Neuronal stem cell (in vitro differentiated cells): Measurements from ENCODE around the gene KRT6C.
A peak's percentile ranks its signal among the peaks of the same experiment; 100 is the strongest.

Experiments used
- DNase-seq: peaks from one replicate; pipeline ENCODE4 v3.0.0-alpha.2; 2013; ENCODE audit warnings: low spot score
- H2AFZ ChIP-seq: one replicate; pipeline ENCODE4 v1.6.1; 2013; ENCODE audit warnings: mild to moderate bottlenecking, low read length, inconsistent platforms
- H2AK5ac ChIP-seq: 2 replicates; pipeline ENCODE4 v1.6.1; 2013; ENCODE audit warnings: low read depth, mild to moderate bottlenecking, inconsistent platforms, low read length, moderate library complexity, mixed read lengths
- H2BK120ac ChIP-seq: 2 replicates; pipeline ENCODE4 v1.6.1; 2013; ENCODE audit warnings: low read depth, mild to moderate bottlenecking, inconsistent platforms, low read length, moderate library complexity, mixed read lengths
- H2BK12ac ChIP-seq: one replicate; pipeline ENCODE4 v1.6.1; 2013; ENCODE audit warnings: low read length, inconsistent platforms
- H2BK15ac ChIP-seq: 2 replicates; pipeline ENCODE4 v1.6.1; 2013; ENCODE audit warnings: mild to moderate bottlenecking, low read length, inconsistent platforms, mixed read lengths
- H2BK5ac ChIP-seq: one replicate; pipeline ENCODE4 v1.6.1; 2013; ENCODE audit warnings: inconsistent platforms, mild to moderate bottlenecking, low read length, moderate library complexity
- H3K14ac ChIP-seq: one replicate; pipeline ENCODE4 v1.6.1; 2013; ENCODE audit warnings: low read length, inconsistent platforms
- H3K18ac ChIP-seq: 2 replicates; pipeline ENCODE4 v1.6.1; 2013; ENCODE audit warnings: low read length, inconsistent platforms
- H3K23ac ChIP-seq: 2 replicates; pipeline ENCODE4 v1.6.1; 2013; ENCODE audit warnings: low read depth, mild to moderate bottlenecking, mixed read lengths, low read length, inconsistent platforms; ENCODE audit not compliant: poor library complexity
- H3K27ac ChIP-seq: replicated peaks from 3 replicates; pipeline ENCODE4 v1.5.1; 2013; ENCODE audit warnings: low read length, inconsistent platforms
- H3K27me3 ChIP-seq, 3 experiments: 2 replicates each; pipeline ENCODE4 v1.6.1; 2013; ENCODE audit warnings: low read length in 3 of 3, mild to moderate bottlenecking in 2 of 3, inconsistent platforms in 1 of 3, low read depth in 1 of 3, mixed read lengths in 1 of 3, moderate library complexity in 1 of 3; ENCODE audit not compliant: control insufficient read depth in 3 of 3, insufficient read depth in 3 of 3
- H3K36me3 ChIP-seq, 2 donors: replicated peaks in 1 of 2; 2 replicates each; pipeline ENCODE4 v1.6.1; 2013; ENCODE audit warnings: low read length in 2 of 2; ENCODE audit not compliant: control insufficient read depth in 2 of 2, insufficient read depth in 2 of 2
- H3K4ac ChIP-seq: 2 replicates; pipeline ENCODE4 v1.6.1; 2013; ENCODE audit warnings: inconsistent platforms, mild to moderate bottlenecking, low read length, moderate library complexity
- H3K4me1 ChIP-seq, 2 donors: 1 replicate in 1 of 2; 2 replicates in 1 of 2; pipeline ENCODE4 v1.6.1; 2013; ENCODE audit warnings: low read length in 2 of 2, low read depth in 1 of 2; ENCODE audit not compliant: control insufficient read depth in 2 of 2, insufficient read depth in 1 of 2
- H3K4me2 ChIP-seq: one replicate; pipeline ENCODE4 v1.6.1; 2013; ENCODE audit warnings: mild to moderate bottlenecking, low read length, inconsistent platforms; ENCODE audit not compliant: insufficient read depth, poor library complexity, severe bottlenecking
- H3K4me3 ChIP-seq, 2 donors: 2 replicates each; pipeline ENCODE4 v1.5.1; 2013; ENCODE audit warnings: low read length in 2 of 2, mild to moderate bottlenecking in 2 of 2, inconsistent platforms in 1 of 2, moderate library complexity in 1 of 2
- H3K79me1 ChIP-seq: one replicate; pipeline ENCODE4 v1.6.1; 2013; ENCODE audit warnings: low read depth, mild to moderate bottlenecking, inconsistent platforms, low read length, moderate library complexity
- H3K9ac ChIP-seq: one replicate; pipeline ENCODE4 v1.6.1; 2013; ENCODE audit warnings: mild to moderate bottlenecking, low read depth, low read length, inconsistent platforms; ENCODE audit not compliant: poor library complexity
- H3K9me3 ChIP-seq, 2 donors: replicated peaks in 1 of 2; 2 replicates each; pipeline versions ENCODE3 to v1.6.1; 2013; ENCODE audit warnings: low read length in 2 of 2, mild to moderate bottlenecking in 2 of 2, inconsistent platforms in 1 of 2, low read depth in 1 of 2, mixed read lengths in 1 of 2, moderate library complexity in 1 of 2; ENCODE audit not compliant: control insufficient read depth in 2 of 2, insufficient read depth in 1 of 2
- H4K8ac ChIP-seq: one replicate; pipeline ENCODE4 v1.6.1; 2013; ENCODE audit warnings: low read depth, mild to moderate bottlenecking, inconsistent platforms, low read length, moderate library complexity
- H4K91ac ChIP-seq: one replicate; pipeline ENCODE4 v1.6.1; 2013; ENCODE audit warnings: low read length, low read depth, mild to moderate bottlenecking, inconsistent platforms; ENCODE audit not compliant: poor library complexity
- WGBS, 2 donors: extraction: QIAGEN DNeasy Blood & Tissue Kit; methylation state at CpG; one replicate each; pipeline ENCODE4 v1.1.7; 2013; ENCODE audit warnings: missing lambda C conversion rate in 2 of 2, mixed read lengths in 1 of 2; ENCODE audit not compliant: insufficient read length in 2 of 2, insufficient replicate concordance in 1 of 2; ENCODE audit errors: extremely low coverage in 2 of 2; 5-methylcytosine and 5-hydroxymethylcytosine counted together

The KRT6C gene

DNA sequence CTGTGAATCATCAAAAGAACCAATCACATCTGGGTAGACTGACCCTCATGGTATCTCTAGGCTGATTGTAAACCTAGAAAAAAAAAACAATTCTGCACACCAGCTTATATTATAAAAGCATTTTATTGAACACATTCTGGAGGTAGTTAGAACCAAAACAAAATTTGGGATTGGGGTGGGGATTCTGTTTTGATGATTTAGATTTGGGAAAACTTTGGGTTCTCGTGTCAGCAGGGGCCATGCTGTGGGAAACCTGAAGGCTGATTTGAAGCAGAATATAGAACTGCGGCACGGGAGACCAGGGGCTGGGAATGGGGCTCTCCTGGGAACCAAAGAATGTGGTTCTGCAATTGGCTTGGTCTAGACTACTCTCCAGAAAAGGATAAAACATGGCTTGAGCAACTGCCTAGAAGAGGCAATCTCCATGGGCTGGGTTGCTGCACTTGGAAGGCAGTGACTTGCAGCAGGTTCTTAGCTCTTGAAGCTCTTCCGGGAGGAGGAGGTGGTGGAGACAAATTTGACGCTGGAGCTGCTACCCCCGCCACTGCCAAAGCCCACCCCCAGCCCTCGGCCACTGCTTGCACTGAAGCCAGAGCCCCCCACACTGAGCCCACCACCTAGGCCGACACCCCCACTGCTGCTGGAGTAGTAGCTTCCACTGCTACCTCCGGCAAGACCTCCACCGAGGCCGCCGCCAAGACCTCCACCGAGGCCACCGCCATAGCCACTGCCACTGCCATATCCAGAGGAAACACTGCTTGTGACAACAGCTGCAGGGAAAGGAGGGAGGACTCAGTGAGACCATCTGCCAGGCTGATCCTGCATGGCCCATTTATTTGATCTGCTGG is 41.1 kb upstream of the KRT6C start:
- Histone ChIP-seq H2BK5ac (no peak overlapping the region), H3K14ac (no peak overlapping the region), H3K4me3 (no peak overlapping the region), H3K4me1 (no peaks in the 10 kb centered on the region), H2BK15ac (no peak overlapping the region), H3K79me1 (no peaks in the 10 kb centered on the region), H3K9ac (peak overlapping the region; percentile 54), H3K36me3 (no peaks in the 10 kb centered on the region), H3K4me2 (no peak overlapping the region), H2AFZ (no peak overlapping the region), H3K27me3 (no peaks in the 10 kb centered on the region), H3K27ac (no peak overlapping the region), H2BK120ac (no peak overlapping the region), H2AK5ac (peak overlapping the region; percentile 19), H2BK12ac (no peak overlapping the region), H4K91ac (no peak overlapping the region), H3K18ac (peak overlapping the region; percentile 24), H3K23ac (peak overlapping the region; percentile 48), H3K9me3 (no peaks in the 10 kb centered on the region), H3K4ac (no peak overlapping the region), H4K8ac (no peak overlapping the region)
- WGBS, 2 donors: no CpG with 5 or more reads among the region's 14 CpGs
- DNase-seq: no peak

DNA sequence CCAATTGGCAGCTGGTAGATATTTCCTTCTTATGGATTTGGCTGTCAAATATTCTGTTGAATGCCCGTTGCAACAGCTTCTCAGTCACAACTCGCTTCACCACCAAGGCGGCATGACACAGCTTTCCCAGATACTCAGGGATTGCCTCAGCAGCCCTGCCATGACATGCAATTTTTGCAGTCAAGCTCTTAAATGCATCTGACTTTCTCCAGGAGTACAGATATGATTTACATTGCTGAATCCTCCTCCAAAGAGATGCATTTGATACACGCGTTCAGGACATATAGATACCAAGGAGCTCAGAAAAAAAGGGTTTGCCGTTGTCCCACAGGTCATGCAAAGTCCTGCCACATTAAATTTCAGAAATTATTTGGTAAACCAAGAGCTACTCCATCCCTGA is 40.1 kb upstream of the KRT6C start:
- Histone ChIP-seq H3K4me1 (no peaks in the 10 kb centered on the region), H2AK5ac (no peak overlapping the region), H3K27ac (no peak overlapping the region), H3K4me3 (no peak overlapping the region), H3K18ac (no peak overlapping the region), H2BK12ac (no peak overlapping the region), H3K27me3 (no peaks in the 10 kb centered on the region), H4K91ac (no peak overlapping the region), H3K4ac (no peak overlapping the region), H2BK15ac (no peak overlapping the region), H3K14ac (no peak overlapping the region), H2BK120ac (no peak overlapping the region), H2BK5ac (no peak overlapping the region), H3K9me3 (no peaks in the 10 kb centered on the region), H3K79me1 (no peaks in the 10 kb centered on the region), H2AFZ (no peak overlapping the region), H3K23ac (no peak overlapping the region), H3K4me2 (no peak overlapping the region), H3K9ac (no peak overlapping the region), H4K8ac (no peak overlapping the region), H3K36me3 (no peaks in the 10 kb centered on the region)
- DNase-seq: no peak
- no CpG with 5 or more reads among the region's 6 CpGs for WGBS, 2 donors

DNA sequence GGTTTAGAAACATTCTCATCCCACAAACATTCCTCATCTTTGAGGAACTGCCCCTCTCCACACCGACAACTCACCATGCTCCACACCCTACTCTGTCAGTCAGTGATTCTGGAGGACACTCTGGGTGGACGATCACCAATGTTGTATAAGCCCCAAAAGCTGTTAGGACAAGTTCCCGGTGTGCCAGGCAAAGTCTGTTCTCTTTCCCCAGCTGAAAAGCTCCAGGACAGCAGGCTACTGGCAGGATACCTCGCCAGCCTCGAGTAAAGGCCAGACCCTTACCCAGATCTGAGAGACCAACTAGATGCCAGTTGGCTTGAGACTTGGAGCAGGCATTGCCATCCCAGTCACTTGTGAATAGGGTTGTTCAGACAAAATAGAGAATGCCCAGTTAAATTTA is 34.6 kb upstream of the KRT6C start:
- H4K8ac ChIP-seq: no peak overlapping the region
- DNase-seq: no peak
- H3K18ac ChIP-seq: peak overlapping the region; percentile 40
- H3K14ac ChIP-seq: no peak overlapping the region
- no CpG with 5 or more reads among the region's 5 CpGs for WGBS, 2 donors
- H3K23ac ChIP-seq: no peak overlapping the region
- no peak overlapping the region for H2BK12ac ChIP-seq
- no peak overlapping the region for H2BK5ac ChIP-seq
- no peak overlapping the region for H3K4me3 ChIP-seq
- no peak overlapping the region for H2AK5ac ChIP-seq
- H3K36me3 ChIP-seq: no peaks in the 10 kb centered on the region
- H3K4ac ChIP-seq: no peak overlapping the region
- no peak overlapping the region for H2BK120ac ChIP-seq
- H3K4me1 ChIP-seq: no peaks in the 10 kb centered on the region
- no peaks in the 10 kb centered on the region for H3K79me1 ChIP-seq
- no peak overlapping the region for H3K4me2 ChIP-seq
- no peak overlapping the region for H3K9ac ChIP-seq
- H2AFZ ChIP-seq: no peak overlapping the region
- H3K9me3 ChIP-seq: no peaks in the 10 kb centered on the region
- no peak overlapping the region for H2BK15ac ChIP-seq
- H3K27ac ChIP-seq: no peak overlapping the region
- no peaks in the 10 kb centered on the region for H3K27me3 ChIP-seq
- no peak overlapping the region for H4K91ac ChIP-seq

DNA sequence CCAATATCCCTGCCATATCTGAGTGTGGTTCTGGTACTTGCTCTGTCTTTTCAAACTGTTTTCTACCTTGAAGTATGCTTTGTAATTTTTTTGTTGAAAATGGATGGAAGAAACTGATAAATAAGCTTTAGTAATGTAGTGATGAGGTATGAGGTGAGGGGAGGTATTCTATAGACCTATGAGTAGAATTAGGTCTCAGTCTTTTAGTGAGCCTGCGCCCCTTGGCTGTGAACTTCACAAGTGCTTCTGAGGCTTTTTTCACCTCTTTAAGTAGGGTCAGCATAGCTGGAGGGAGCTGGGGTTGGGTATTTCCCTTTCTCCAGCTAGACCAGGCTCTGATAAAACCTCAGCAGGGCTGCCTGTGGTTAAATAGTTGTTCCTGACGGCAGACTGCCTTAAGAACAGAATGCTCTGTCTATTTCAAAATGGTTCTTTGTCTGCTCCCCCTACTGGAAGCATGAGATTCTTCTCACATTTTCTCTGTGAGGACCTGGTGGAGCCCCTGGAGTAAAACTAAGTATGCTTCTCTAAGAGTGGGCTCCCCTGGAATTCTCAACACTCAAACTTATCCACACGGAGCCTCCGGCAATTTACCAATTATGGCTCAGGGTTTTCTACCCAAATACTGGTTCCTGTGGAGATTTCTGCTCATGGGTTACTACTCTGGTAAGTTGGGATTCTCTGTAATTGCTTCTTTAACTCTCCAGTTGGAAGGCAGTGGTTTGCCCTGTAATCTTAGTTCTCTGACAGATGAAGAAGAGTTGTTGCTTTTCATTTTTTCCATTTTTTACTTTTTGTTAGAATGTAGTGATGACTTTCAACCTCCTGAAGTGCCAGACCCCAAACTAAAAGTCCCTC is 33.5 kb upstream of the KRT6C start:
- H2AK5ac ChIP-seq: no peak overlapping the region
- no peaks in the 10 kb centered on the region for H3K27me3 ChIP-seq
- H3K27ac ChIP-seq: no peak overlapping the region
- no peak overlapping the region for H3K4me3 ChIP-seq
- H2AFZ ChIP-seq: peak overlapping the region; percentile 63
- no peak overlapping the region for H3K14ac ChIP-seq
- no CpG with 5 or more reads among the region's 4 CpGs for WGBS, 2 donors
- no peak overlapping the region for H4K91ac ChIP-seq
- no peak overlapping the region for H2BK5ac ChIP-seq
- no peak overlapping the region for H3K9ac ChIP-seq
- H2BK12ac ChIP-seq: no peak overlapping the region
- no peak overlapping the region for H3K4me2 ChIP-seq
- no peak overlapping the region for H3K4ac ChIP-seq
- no peak overlapping the region for H2BK120ac ChIP-seq
- no peak overlapping the region for H3K18ac ChIP-seq
- H3K79me1 ChIP-seq: no peaks in the 10 kb centered on the region
- no peaks in the 10 kb centered on the region for H3K36me3 ChIP-seq
- H2BK15ac ChIP-seq: no peak overlapping the region
- H3K23ac ChIP-seq: no peak overlapping the region
- peak; percentile 15 for DNase-seq
- no peaks in the 10 kb centered on the region for H3K9me3 ChIP-seq
- H4K8ac ChIP-seq: no peak overlapping the region
- no peaks in the 10 kb centered on the region for H3K4me1 ChIP-seq
